Measurements from ENCODE around the gene CFAP46. TPM values are rescaled to one million over a fixed set of nuclear protein-coding genes. Genes with fewer than 3 reads are reported as not detected.

The CFAP46 gene
- total RNA-seq, 1 donor from 2014 or later: 4.4 TPM

DNA sequence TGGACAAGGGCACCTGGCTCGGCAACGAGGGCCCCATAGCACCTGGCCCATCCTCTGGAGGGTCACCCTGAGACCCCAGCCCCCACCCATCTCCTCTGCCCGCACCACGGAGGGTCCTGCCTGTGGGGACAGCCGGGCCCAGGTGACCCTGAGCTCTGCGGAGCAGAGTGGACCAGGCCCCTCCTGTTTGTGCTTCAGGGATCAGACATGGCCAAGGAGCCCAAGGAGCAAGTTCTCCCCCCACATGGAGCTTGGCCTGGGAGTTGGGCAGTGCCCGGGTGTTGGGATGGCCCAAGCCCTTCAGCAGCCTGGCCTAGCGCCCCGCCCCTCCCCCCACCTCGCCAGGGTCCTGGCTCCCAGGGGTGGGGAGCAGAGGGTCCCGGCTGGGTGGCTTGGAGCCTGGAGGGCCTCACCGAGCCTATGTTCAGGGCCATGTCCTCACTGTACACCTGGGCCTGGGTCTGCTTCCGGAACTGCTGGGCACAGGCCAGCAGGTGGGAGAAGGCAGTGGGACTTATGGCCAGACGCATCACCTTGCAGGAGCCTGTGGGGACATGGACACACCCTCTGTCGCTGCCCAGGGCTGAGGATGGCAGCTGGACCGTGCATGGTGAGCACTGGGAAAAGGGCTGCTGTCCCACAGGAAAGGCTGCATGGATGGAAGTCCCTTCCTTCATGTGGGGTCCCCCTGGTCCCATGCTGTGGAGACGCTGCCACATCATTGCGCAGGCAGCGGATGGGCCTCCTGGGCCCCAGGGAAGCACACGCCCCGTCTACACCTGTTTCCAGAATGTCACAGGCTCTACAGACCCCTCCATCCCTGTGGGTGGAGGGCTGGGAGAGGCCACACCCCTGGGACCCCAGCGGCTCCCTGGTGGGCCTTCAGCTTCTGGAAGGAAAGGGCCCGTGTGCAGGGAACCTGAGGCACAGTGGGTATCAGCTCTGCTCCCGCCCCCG, 107.2 kb downstream of the CFAP46 start:
- DNase-seq (ENCODE audit: low read depth, low spot score): no peak
- Mint-ChIP-seq H3K27me3 (ENCODE audit: low read depth) (peaks cover 52% of the 10 kb centered on the region), H3K4me1 (no peaks in the 10 kb centered on the region), H3K9me3 (no peaks in the 10 kb centered on the region), H3K27ac (ENCODE audit: unreplicated experiment) (no peak overlapping the region), H3K4me3 (no peak overlapping the region), H3K36me3 (ENCODE audit: low read depth) (no peaks in the 10 kb centered on the region)
- TF ChIP-seq CTCF (conservative IDR thresholded peaks at IDR 0.05): no peak

- no peak overlapping the region for H3K4me3 Mint-ChIP-seq
- TF ChIP-seq CTCF (conservative IDR thresholded peaks at IDR 0.05): no peak
- H3K27ac Mint-ChIP-seq (ENCODE audit: unreplicated experiment): no peak overlapping the region
- H3K9me3 Mint-ChIP-seq: no peaks in the 10 kb centered on the region
- no peaks in the 10 kb centered on the region for H3K36me3 Mint-ChIP-seq (ENCODE audit: low read depth)
- H3K27me3 Mint-ChIP-seq (ENCODE audit: low read depth): peaks cover 52% of the 10 kb centered on the region
- DNase-seq (ENCODE audit: low read depth, low spot score): no peak
- H3K4me1 Mint-ChIP-seq: no peaks in the 10 kb centered on the region
Measured at GRCh38 chr10:132834311-132834761, 108.0 kb downstream of the CFAP46 start.

GRCh38 chr10:132833421-132834111, 108.8 kb downstream of the CFAP46 start:
- DNase-seq (ENCODE audit: low read depth, low spot score): no peak
- TF ChIP-seq CTCF (conservative IDR thresholded peaks at IDR 0.05): no peak
- no peak overlapping the region for H3K27ac Mint-ChIP-seq (ENCODE audit: unreplicated experiment)
- peaks cover 53% of the 10 kb centered on the region for H3K27me3 Mint-ChIP-seq (ENCODE audit: low read depth)
- H3K4me1 Mint-ChIP-seq: no peaks in the 10 kb centered on the region
- no peaks in the 10 kb centered on the region for H3K9me3 Mint-ChIP-seq
- no peak overlapping the region for H3K4me3 Mint-ChIP-seq
- H3K36me3 Mint-ChIP-seq (ENCODE audit: low read depth): no peaks in the 10 kb centered on the region

DNA sequence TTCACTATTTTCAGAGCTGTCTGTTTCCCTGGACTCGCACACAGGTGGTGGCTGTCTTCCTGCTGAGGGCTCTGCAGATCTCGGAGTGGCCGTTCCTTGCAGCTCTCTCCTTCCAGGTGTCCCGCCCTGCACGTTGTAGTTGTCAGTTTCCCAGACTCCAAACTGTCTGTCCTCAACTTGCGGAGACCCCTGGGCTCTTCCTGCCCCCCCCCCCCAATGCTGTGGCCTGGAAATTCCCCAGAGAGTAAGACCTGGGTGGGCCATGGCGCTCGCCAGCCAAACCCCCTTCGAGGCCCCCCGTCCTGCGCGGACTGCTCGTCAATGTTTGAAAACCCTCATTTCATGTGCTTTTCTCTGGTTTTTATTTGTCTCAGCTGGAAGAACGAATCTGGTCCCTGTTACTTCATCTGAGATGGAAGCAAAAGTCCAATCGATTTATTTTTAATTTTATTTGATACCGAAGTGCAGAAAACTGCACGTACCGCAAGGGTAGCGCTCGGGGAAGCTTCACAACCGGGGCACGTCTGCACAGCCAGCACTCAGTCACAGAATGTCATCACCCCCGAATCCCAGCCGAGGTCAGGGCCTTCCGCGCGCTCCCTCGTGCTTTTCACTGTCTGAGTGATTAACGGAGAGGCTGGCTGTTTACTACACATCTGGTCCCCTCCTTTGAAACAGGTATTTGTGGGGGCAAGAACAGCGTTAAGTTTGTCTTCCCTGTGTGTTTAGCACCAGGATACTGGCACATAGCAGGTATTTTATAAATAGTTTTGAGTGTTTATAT, 110.0 kb downstream of the CFAP46 start:
- Mint-ChIP-seq H3K27ac (ENCODE audit: unreplicated experiment) (no peak overlapping the region), H3K27me3 (ENCODE audit: low read depth) (peaks cover 65% of the 10 kb centered on the region), H3K4me1 (no peaks in the 10 kb centered on the region), H3K4me3 (no peak overlapping the region), H3K36me3 (ENCODE audit: low read depth) (peaks cover 3% of the 10 kb centered on the region), H3K9me3 (no peaks in the 10 kb centered on the region)
- no peak for TF ChIP-seq CTCF (conservative IDR thresholded peaks at IDR 0.05)
- DNase-seq (ENCODE audit: low read depth, low spot score): no peak

DNA sequence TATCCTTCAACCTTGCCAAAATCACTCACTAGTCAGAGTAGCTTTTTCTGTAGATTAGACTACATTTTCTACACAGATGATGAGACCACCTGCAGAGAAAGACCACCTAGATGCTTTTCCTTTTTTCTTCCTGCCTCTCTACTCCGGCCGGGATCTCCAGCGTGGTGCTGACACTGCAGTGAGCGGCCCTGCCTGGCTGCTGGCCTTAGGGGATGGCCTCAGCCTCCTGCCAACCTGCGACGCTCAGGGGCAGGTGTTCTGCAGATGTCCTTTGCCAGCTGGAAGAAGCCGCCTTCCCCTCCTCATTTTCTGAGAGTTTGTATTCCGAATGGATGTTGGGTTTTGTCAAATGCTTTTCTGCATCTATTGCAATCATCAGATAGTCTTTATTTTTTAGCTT, 113.0 kb downstream of the CFAP46 start:
- Mint-ChIP-seq H3K27me3 (ENCODE audit: low read depth) (peaks cover 59% of the 10 kb centered on the region), H3K4me1 (no peaks in the 10 kb centered on the region), H3K9me3 (no peaks in the 10 kb centered on the region), H3K27ac (ENCODE audit: unreplicated experiment) (no peak overlapping the region), H3K4me3 (no peak overlapping the region), H3K36me3 (ENCODE audit: low read depth) (peaks cover 3% of the 10 kb centered on the region)
- TF ChIP-seq CTCF (conservative IDR thresholded peaks at IDR 0.05): no peak
- DNase-seq (ENCODE audit: low read depth, low spot score): no peak

Measured in neural crest cell (in vitro differentiated cells).